Large intestine (tissue), 3 donors: ENCODE measurements around the gene ARFIP2. TPM values are rescaled to one million over a fixed set of nuclear protein-coding genes. Genes with fewer than 3 reads are reported as not detected.
A peak's percentile ranks its signal among the peaks of the same experiment; 100 is the strongest.

Source experiments
- DNase-seq, 2 donors: peaks; one replicate each; pipeline versions ENCODE4 v3.0.0 to v3.0.0-alpha.2; 2013
- H3K27ac ChIP-seq: one replicate; pipeline ENCODE4 v1.5.1; 2013; ENCODE audit warnings: low read length
- H3K27me3 ChIP-seq: 2 replicates; pipeline ENCODE4 v1.6.1; 2013; ENCODE audit warnings: low read length; ENCODE audit not compliant: control insufficient read depth, insufficient read depth
- H3K36me3 ChIP-seq: 2 replicates; pipeline ENCODE4 v1.6.1; 2013; ENCODE audit warnings: low read length; ENCODE audit not compliant: control insufficient read depth, insufficient read depth
- H3K4me1 ChIP-seq: one replicate; pipeline ENCODE4 v1.6.1; 2013; ENCODE audit warnings: low read length; ENCODE audit not compliant: control insufficient read depth, insufficient read depth
- H3K4me3 ChIP-seq: one replicate; pipeline ENCODE4 v1.5.1; 2013; ENCODE audit warnings: low read length
- H3K9me3 ChIP-seq: one replicate; pipeline ENCODE4 v1.6.1; 2013; ENCODE audit warnings: mild to moderate bottlenecking, low read depth, low read length, moderate library complexity; ENCODE audit not compliant: control insufficient read depth
- WGBS: methylation state at CpG from one replicate; pipeline ENCODE4 v1.1.5; 2013; ENCODE audit warnings: low lambda C conversion rate; ENCODE audit not compliant: insufficient coverage; 5-methylcytosine and 5-hydroxymethylcytosine counted together
- polyA plus RNA-seq: library from polyadenylated mRNA; unstranded; fragments of 120-200 nt; gene quantifications from one replicate; pipeline ENCODE4 v1.2.1, GENCODE V29; 2013

Gene ARFIP2
- polyA plus RNA-seq, 1 donor: 68.0 TPM

DNA sequence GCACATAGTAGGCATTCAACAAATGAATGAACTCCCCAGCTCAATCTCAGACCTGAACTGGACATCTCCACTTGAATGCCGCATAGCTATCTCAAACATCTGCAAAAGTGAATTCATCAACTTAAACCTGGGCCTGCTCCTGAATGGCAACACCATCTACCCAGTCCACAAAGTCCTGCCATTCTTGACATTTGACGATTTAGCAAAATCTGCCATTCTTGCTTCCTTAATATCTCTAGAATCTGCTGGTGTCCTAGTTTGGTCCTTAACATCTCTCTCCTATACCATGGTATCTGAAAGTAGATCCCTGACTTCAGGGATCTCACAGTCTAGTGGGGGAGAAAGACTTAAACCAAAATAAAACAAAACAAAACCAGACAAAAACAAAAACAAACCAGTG, 28.0 kb downstream of the ARFIP2 start:
- peaks cover 96% of the 10 kb centered on the region for H3K36me3 ChIP-seq
- no CpG with 5 or more reads among the region's 2 CpGs for WGBS
- H3K4me1 ChIP-seq: peaks cover 2% of the 10 kb centered on the region
- no peak overlapping the region for H3K4me3 ChIP-seq
- peaks cover 3% of the 10 kb centered on the region for H3K9me3 ChIP-seq
- no peaks in the 10 kb centered on the region for H3K27me3 ChIP-seq
- no peak overlapping the region for H3K27ac ChIP-seq
- DNase-seq: no peak

GRCh38 chr11:6452219-6452618, 28.9 kb downstream of the ARFIP2 start:
- H3K4me3 ChIP-seq: no peak overlapping the region
- no peak for DNase-seq
- WGBS: no CpG with 5 or more reads among the region's 3 CpGs
- no peak overlapping the region for H3K27ac ChIP-seq
- peaks cover 3% of the 10 kb centered on the region for H3K9me3 ChIP-seq
- H3K4me1 ChIP-seq: no peaks in the 10 kb centered on the region
- H3K36me3 ChIP-seq: peaks cover 90% of the 10 kb centered on the region
- H3K27me3 ChIP-seq: no peaks in the 10 kb centered on the region

GRCh38 chr11:6448574-6448973, 32.6 kb downstream of the ARFIP2 start:
- H3K27me3 ChIP-seq: no peaks in the 10 kb centered on the region
- H3K27ac ChIP-seq: no peak overlapping the region
- H3K4me1 ChIP-seq: no peaks in the 10 kb centered on the region
- peaks cover 55% of the 10 kb centered on the region for H3K36me3 ChIP-seq
- no CpG with 5 or more reads among the region's 3 CpGs for WGBS
- no peaks in the 10 kb centered on the region for H3K9me3 ChIP-seq
- DNase-seq: no peak
- no peak overlapping the region for H3K4me3 ChIP-seq

- Histone ChIP-seq H3K27ac (no peak overlapping the region), H3K4me1 (peaks cover 28% of the 10 kb centered on the region), H3K4me3 (no peak overlapping the region), H3K36me3 (peaks cover 6% of the 10 kb centered on the region), H3K9me3 (no peaks in the 10 kb centered on the region), H3K27me3 (no peaks in the 10 kb centered on the region)
- DNase-seq: peak; percentile 46 to 49
- WGBS: no CpG with 5 or more reads among the region's 5 CpGs
Measured at GRCh38 chr11:6443269-6444003, 37.7 kb downstream of the ARFIP2 start.

DNA sequence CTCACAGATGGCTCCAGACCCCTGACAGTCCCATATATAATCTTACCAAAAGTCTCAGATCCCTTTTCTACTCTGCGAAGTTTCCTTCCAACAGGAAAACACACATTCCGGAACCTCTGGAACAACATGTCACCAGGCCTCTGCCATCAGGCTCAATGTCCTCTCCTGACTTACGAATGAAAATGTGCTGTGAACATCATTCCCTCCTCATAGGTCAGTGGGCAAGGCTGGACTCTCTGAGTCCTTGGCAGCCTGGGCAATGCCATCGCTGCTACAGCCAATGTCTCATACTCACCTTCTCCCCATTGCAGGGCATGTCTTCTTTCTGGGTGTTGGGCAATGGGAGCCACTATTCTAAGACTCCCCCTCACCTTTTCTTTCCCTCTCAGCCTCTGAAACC, 38.7 kb downstream of the ARFIP2 start:
- no peaks in the 10 kb centered on the region for H3K9me3 ChIP-seq
- no peaks in the 10 kb centered on the region for H3K27me3 ChIP-seq
- H3K4me3 ChIP-seq: no peak overlapping the region
- no peak overlapping the region for H3K27ac ChIP-seq
- DNase-seq: no peak
- H3K36me3 ChIP-seq: no peaks in the 10 kb centered on the region
- no CpG with 5 or more reads among the region's 4 CpGs for WGBS
- H3K4me1 ChIP-seq: peaks cover 28% of the 10 kb centered on the region

DNA sequence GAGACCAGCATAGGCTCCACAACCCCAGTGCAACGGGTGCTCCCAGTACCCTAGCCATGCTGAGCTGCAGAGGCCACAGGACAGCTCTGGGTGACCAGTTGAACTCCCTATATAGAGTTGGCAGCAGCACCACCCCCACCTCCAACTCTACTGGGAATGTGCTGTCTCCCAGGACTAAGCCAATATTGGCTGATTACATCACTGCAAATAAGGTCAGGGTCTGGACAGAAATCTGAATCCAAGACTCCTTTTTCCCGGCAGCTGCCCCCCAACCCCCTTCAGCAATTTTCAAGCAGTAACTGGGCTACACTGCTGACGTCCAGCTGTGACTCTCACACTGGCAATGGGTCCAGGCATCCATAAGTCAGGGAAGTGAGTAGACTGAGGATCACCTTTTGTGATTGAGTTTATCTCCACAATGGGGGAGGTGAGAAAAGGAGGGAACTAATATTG, 40.2 kb downstream of the ARFIP2 start, which contains the start of gene HPX:
HPX (minus strand) TSS at position 82 of the 453 bp plus-strand sequence; CDS start at position 58, 24 bp downstream.
- H3K4me3 ChIP-seq: no peak within 1 kb of the TSS
- no CpG with 5 or more reads among the region's 3 CpGs for WGBS
- no peaks in the 10 kb centered on the region for H3K36me3 ChIP-seq
- H3K4me1 ChIP-seq: peaks cover 28% of the 10 kb centered on the region
- H3K9me3 ChIP-seq: no peaks in the 10 kb centered on the region
- no peak for DNase-seq
- H3K27ac ChIP-seq: no peak within 1 kb of the TSS
- no peaks in the 10 kb centered on the region for H3K27me3 ChIP-seq

- Histone ChIP-seq H3K9me3 (no peaks in the 10 kb centered on the region), H3K27me3 (no peaks in the 10 kb centered on the region), H3K36me3 (no peaks in the 10 kb centered on the region), H3K4me1 (peaks cover 28% of the 10 kb centered on the region), H3K27ac (no peak overlapping the region), H3K4me3 (no peak overlapping the region)
- peak; percentile 52 to 65 for DNase-seq
- no CpG with 5 or more reads among the region's 1 CpG for WGBS
Measured at GRCh38 chr11:6438979-6439571, 42.1 kb downstream of the ARFIP2 start.

- H3K4me1 ChIP-seq: peaks cover 24% of the 10 kb centered on the region
- H3K4me3 ChIP-seq: no peak overlapping the region
- no CpG with 5 or more reads among the region's 3 CpGs for WGBS
- no peak overlapping the region for H3K27ac ChIP-seq
- no peak for DNase-seq
- no peaks in the 10 kb centered on the region for H3K9me3 ChIP-seq
- no peaks in the 10 kb centered on the region for H3K36me3 ChIP-seq
- no peaks in the 10 kb centered on the region for H3K27me3 ChIP-seq
Measured at GRCh38 chr11:6437993-6438392, 43.1 kb downstream of the ARFIP2 start.

DNA sequence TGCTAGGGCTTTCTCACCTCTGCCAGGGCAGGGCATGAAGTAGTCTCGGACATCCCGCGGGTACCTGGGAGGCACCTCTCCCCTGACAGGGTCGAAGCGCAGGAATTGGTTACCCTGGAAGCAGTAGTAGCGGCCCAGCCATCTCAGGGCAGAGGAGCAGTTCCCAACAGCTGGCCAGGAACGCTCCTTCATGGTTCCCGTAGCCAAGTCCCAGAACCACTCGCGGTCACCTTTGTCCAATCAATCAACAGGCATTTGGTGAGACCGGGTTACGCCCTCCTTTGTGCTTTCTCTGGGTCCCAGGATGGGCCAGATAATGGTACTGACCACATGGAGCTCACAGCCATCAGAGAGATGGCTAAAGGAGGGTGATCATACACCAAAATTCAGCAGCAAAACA, 43.7 kb downstream of the ARFIP2 start:
- no peak for DNase-seq
- Histone ChIP-seq H3K36me3 (no peaks in the 10 kb centered on the region), H3K27ac (no peak overlapping the region), H3K4me3 (no peak overlapping the region), H3K9me3 (no peaks in the 10 kb centered on the region), H3K27me3 (no peaks in the 10 kb centered on the region), H3K4me1 (peaks cover 24% of the 10 kb centered on the region)
- WGBS: 95% methylated on average over 4 of the region's 12 CpGs

DNA sequence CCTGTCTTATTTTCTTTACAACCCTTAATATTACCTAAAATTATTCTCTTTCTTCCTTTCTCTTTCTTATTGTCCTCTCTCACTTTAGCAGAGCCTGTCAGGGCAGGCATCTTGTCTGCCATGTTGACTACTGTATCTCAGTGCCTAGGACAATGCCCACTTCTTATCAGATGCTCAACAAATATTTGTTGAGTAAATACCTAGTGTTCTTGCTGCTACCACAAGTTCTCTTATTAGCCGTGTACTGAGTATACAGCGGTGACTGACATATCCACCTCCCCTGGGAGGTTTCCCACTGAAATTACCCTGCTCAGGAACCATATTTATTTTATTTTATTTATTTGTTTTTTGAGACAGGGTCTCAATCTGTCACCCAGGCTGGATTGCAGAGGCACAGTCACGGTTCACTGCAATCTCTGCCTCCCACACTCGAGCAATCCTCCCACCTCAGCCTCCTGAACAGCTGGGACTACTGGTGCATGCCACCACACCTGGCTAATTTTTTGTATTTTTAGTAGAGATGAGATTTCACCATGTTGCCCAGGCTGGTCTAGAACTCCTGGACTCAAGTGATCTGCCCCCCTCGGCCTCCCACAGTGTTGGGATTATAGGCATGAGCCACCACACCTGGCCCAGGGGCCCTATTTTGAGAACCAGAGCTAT, 47.0 kb downstream of the ARFIP2 start:
- Histone ChIP-seq H3K36me3 (no peaks in the 10 kb centered on the region), H3K27ac (no peak overlapping the region), H3K4me3 (no peak overlapping the region), H3K4me1 (peaks cover 1% of the 10 kb centered on the region), H3K27me3 (no peaks in the 10 kb centered on the region), H3K9me3 (no peaks in the 10 kb centered on the region)
- no CpG with 5 or more reads among the region's 5 CpGs for WGBS
- no peak for DNase-seq
